ENCODE data around the gene COMT. TPM values are rescaled to one million over a fixed set of nuclear protein-coding genes. Genes with fewer than 3 reads are reported as not detected.

COMT gene
- total RNA-seq, 6 experiments from 2014 or later: 215 to 306 (median 234) TPM

- no peak for DNase-seq
- no peaks in the 10 kb centered on the region for H3K9me3 Mint-ChIP-seq
- H3K27ac Mint-ChIP-seq: no peak overlapping the region
- no peak overlapping the region for H3K4me3 Mint-ChIP-seq
- peaks cover 3% of the 10 kb centered on the region for H3K4me1 Mint-ChIP-seq (ENCODE audit: low read depth)
- TF ChIP-seq, protein P1, sequence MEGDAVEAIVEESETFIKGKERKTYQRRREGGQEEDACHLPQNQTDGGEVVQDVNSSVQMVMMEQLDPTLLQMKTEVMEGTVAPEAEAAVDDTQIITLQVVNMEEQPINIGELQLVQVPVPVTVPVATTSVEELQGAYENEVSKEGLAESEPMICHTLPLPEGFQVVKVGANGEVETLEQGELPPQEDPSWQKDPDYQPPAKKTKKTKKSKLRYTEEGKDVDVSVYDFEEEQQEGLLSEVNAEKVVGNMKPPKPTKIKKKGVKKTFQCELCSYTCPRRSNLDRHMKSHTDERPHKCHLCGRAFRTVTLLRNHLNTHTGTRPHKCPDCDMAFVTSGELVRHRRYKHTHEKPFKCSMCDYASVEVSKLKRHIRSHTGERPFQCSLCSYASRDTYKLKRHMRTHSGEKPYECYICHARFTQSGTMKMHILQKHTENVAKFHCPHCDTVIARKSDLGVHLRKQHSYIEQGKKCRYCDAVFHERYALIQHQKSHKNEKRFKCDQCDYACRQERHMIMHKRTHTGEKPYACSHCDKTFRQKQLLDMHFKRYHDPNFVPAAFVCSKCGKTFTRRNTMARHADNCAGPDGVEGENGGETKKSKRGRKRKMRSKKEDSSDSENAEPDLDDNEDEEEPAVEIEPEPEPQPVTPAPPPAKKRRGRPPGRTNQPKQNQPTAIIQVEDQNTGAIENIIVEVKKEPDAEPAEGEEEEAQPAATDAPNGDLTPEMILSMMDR (IDR thresholded peaks at IDR 0.05): no peak
- H3K36me3 Mint-ChIP-seq (ENCODE audit: low read depth): no peaks in the 10 kb centered on the region
- H3K27me3 Mint-ChIP-seq (ENCODE audit: insufficient read depth): peaks cover 9% of the 10 kb centered on the region
Measured at GRCh38 chr22:19989725-19990067, 48.1 kb downstream of the COMT start.

DNA sequence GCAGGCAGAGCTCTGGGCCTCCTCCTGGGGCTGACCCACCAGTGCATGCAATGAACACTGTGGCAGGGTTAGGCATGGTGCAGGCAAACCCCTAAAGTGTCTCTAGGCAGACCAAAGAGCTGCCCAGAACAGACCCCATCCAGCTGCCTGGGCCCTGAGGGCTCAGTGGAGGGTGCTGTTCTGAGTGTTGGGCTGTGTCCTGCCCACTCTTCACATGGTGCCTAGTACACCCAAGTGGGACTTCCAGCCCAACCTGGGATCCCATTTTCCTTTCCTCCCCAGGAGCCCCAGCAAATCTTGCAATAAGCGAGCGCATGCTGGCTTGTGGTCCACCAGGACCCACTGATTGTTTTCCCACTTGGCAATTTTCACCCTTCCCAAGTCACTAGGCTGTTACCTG, 48.6 kb downstream of the COMT start:
- H3K27ac Mint-ChIP-seq: no peak overlapping the region
- H3K9me3 Mint-ChIP-seq: no peaks in the 10 kb centered on the region
- H3K4me1 Mint-ChIP-seq (ENCODE audit: low read depth): no peaks in the 10 kb centered on the region
- no peak overlapping the region for H3K4me3 Mint-ChIP-seq
- H3K36me3 Mint-ChIP-seq (ENCODE audit: low read depth): no peaks in the 10 kb centered on the region
- peaks cover 9% of the 10 kb centered on the region for H3K27me3 Mint-ChIP-seq (ENCODE audit: insufficient read depth)
- DNase-seq: no peak
- TF ChIP-seq, protein P1 (IDR thresholded peaks at IDR 0.05): no peak

- DNase-seq: no peak
- Mint-ChIP-seq H3K36me3 (ENCODE audit: low read depth) (no peaks in the 10 kb centered on the region), H3K27me3 (ENCODE audit: insufficient read depth) (peaks cover 7% of the 10 kb centered on the region), H3K27ac (no peak overlapping the region), H3K4me1 (ENCODE audit: low read depth) (no peaks in the 10 kb centered on the region), H3K4me3 (no peak overlapping the region), H3K9me3 (no peaks in the 10 kb centered on the region)
- TF ChIP-seq, protein P1 (IDR thresholded peaks at IDR 0.05): no peak
Measured at GRCh38 chr22:19990609-19991394, 49.2 kb downstream of the COMT start.

DNA sequence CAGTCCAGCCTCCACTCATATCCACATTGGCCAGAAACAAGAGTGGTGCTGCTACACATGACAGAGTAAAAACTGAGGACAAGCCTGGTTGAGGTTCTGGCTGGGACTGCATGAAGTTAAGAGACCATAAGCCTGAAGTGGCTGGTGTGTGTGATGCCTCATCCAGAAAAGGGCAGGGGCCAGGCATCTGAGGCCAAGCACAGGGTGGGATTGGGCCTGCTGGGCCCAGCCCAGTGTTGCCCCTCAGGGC, 49.7 kb downstream of the COMT start:
- H3K27ac Mint-ChIP-seq: no peak overlapping the region
- peaks cover 7% of the 10 kb centered on the region for H3K27me3 Mint-ChIP-seq (ENCODE audit: insufficient read depth)
- no peak for DNase-seq
- TF ChIP-seq, protein P1 (IDR thresholded peaks at IDR 0.05): no peak
- no peaks in the 10 kb centered on the region for H3K4me1 Mint-ChIP-seq (ENCODE audit: low read depth)
- no peaks in the 10 kb centered on the region for H3K9me3 Mint-ChIP-seq
- no peak overlapping the region for H3K4me3 Mint-ChIP-seq
- H3K36me3 Mint-ChIP-seq (ENCODE audit: low read depth): no peaks in the 10 kb centered on the region

DNA sequence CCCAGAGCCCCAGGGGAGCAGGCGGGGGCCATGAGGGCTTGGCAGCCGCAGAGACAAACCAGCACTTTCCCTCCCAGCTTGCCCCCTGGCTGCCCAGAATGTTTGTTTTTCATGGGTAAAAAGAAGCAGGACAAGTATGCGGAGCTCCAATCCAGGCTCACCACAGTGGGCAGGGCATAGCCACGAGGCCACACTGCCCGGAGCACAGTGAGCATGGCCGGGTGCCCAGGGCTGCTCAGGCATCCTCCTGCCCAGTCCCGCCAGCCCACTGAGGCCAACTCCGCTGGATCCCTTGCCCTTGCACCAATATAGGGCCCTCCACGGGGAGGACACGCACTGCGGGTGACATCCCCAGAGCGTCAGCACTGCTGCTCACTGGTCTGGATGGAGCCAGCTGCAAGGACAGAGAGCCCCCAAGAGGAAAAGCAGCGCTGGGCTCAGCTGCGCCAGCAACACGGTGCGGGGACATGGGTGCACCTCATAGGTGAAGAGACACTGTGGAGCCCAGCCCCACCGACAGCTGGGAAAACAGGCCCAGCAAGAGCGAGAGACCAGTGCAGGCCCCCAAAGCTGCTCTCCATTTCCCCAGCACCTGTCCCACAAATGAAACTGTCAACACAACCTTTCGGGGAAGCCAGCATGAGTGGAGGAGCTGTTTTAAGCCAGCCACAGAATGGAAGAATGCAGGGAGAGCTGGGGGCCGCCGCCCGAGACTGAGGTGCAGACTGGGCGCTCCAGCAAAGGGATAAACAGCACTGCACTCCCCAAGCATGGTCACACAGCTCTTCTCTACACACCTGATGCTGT, 50.3 kb downstream of the COMT start:
- no peak overlapping the region for H3K4me3 Mint-ChIP-seq

More for the DNA sequence above, 50.3 kb downstream of the COMT start:
- H3K27ac Mint-ChIP-seq: no peak overlapping the region
- H3K36me3 Mint-ChIP-seq (ENCODE audit: low read depth): no peaks in the 10 kb centered on the region
- no peaks in the 10 kb centered on the region for H3K4me1 Mint-ChIP-seq (ENCODE audit: low read depth)
- TF ChIP-seq, protein P1 (IDR thresholded peaks at IDR 0.05): no peak
- no peaks in the 10 kb centered on the region for H3K9me3 Mint-ChIP-seq
- peaks cover 7% of the 10 kb centered on the region for H3K27me3 Mint-ChIP-seq (ENCODE audit: insufficient read depth)
- no peak for DNase-seq
